C4-2B (cell line): ENCODE data around the gene TMEM82.

ENCODE experiments used
- H3K27ac ChIP-seq: fragments of 450-650 bp; 2 replicates; pipeline ENCODE4 v1.5.1; 2017
- ZFX ChIP-seq: fragments of 450-650 bp; IDR thresholded peaks from 2 replicates; pipeline ENCODE4 v1.6.1; 2017
- TF ChIP-seq, protein P1 (sequence below): fragments of 450-650 bp; conservative IDR thresholded peaks from 2 replicates; pipeline ENCODE4 v1.5.1; 2017; ENCODE audit warnings: mild to moderate bottlenecking

The TMEM82 gene

DNA sequence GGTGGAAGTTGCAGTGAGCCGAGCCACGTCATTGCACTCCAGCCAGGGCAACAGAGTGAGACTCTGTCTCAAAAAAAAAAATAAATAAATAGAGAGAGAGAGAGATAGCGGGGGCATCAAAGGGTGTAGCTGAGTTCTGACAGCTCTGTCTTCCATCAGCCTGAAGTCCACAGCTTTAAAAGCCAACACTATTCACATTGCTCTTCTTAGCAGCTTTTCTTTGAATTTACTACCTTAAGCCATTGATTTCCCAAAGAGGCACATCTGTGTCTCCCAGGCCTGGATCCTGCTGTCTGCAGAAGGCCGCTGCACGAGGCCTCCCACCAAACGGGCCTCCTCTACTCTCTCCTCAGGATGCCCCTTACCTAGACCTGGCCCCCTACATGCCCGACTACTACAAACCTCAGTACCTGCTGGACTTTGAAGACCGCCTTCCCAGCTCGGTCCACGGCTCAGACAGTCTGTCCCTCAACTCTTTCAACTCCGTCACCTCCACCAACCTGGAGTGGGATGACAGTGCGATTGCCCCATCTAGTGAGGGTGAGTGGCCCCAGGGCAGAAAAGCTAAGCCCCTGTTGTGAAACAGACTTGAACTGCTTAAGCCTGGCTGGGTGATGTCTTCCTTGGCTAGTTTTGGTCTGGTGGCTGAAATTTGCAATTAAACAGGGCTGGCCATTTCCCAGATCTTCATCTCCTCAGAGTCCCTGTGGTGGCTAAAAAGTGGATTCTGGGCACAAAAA, 22.7 kb upstream of the TMEM82 start:
- no peak for TF ChIP-seq ZFX
- TF ChIP-seq, protein P1, sequence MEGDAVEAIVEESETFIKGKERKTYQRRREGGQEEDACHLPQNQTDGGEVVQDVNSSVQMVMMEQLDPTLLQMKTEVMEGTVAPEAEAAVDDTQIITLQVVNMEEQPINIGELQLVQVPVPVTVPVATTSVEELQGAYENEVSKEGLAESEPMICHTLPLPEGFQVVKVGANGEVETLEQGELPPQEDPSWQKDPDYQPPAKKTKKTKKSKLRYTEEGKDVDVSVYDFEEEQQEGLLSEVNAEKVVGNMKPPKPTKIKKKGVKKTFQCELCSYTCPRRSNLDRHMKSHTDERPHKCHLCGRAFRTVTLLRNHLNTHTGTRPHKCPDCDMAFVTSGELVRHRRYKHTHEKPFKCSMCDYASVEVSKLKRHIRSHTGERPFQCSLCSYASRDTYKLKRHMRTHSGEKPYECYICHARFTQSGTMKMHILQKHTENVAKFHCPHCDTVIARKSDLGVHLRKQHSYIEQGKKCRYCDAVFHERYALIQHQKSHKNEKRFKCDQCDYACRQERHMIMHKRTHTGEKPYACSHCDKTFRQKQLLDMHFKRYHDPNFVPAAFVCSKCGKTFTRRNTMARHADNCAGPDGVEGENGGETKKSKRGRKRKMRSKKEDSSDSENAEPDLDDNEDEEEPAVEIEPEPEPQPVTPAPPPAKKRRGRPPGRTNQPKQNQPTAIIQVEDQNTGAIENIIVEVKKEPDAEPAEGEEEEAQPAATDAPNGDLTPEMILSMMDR: no peak
- no peak overlapping the region for H3K27ac ChIP-seq

DNA sequence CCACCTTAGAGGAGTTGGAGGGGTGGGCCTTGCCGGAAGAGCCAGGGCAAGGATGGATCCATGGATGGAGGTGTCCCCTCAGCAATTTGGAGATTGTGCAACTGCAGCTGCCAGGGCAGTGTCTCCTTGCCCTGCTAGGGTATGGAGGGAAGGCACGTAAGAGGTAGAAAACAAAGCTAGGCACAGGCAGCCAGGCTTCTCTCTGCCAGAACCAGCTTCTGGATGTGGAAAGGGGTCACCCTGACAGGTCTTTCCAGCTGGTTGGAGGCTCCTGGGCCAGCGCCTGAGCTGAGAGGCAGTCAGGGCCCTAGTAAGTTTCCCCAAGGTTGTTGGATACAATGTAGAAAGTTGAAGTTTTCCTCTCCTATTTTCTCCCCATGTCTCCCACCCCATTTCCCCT, 21.4 kb upstream of the TMEM82 start:
- no peak overlapping the region for H3K27ac ChIP-seq
- TF ChIP-seq, protein P1: no peak
- TF ChIP-seq ZFX: no peak

- no peak overlapping the region for H3K27ac ChIP-seq
- no peak for TF ChIP-seq ZFX
- TF ChIP-seq, protein P1: no peak
These were observed 19.9 kb upstream of the TMEM82 start for GRCh38 chr1:15722411-15722810.

DNA sequence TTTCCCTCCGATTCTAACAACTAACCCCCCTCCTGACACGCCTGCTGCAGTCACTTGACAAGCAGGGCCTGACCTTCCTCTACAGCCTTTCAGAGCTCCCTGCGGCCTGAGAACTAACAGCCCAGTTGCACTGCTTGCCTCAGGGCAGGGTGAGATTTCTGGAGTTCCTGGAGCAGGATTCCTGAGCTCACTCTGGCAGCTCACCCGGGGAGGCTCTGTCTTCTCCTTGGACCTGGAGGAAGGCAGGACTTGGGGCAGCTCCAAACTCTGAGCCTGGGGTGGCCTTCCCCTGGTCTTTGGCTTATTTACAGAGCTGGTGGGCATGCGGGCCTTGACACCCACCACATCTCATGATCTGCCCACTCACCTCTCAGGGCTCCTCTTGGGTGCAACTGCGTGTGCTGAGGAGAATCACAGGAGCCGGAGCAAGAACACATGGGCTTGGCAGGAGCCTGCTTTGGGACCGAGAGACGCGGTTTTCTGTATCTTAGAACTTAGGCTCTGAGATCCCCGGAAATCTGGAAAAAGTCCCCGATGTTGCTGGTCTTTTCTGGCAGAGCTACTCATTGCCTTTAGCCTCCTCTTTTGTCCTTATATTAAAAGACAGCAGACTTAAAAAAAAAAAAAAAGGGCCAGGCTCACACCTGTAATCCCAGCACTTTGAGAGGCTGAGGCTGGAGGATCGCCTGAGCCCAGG, 19.3 kb upstream of the TMEM82 start:
- H3K27ac ChIP-seq: no peak overlapping the region
- TF ChIP-seq ZFX: no peak
- TF ChIP-seq, protein P1: no peak

GRCh38 chr1:15723631-15724246, 18.6 kb upstream of the TMEM82 start:
- TF ChIP-seq, protein P1: no peak
- H3K27ac ChIP-seq: no peak overlapping the region

- H3K27ac ChIP-seq: no peak overlapping the region
- TF ChIP-seq, protein P1: no peak
- no peak for TF ChIP-seq ZFX
These were observed 17.1 kb upstream of the TMEM82 start for GRCh38 chr1:15724949-15725880.
